ENCODE data around the gene B3GAT1. TPM values are rescaled to one million over a fixed set of nuclear protein-coding genes. Genes with fewer than 3 reads are reported as not detected.

The B3GAT1 gene
- total and polyA plus RNA-seq, 12 donors, result 0.09 to 10.3 (median 2.1) TPM; not detected in 1

DNA sequence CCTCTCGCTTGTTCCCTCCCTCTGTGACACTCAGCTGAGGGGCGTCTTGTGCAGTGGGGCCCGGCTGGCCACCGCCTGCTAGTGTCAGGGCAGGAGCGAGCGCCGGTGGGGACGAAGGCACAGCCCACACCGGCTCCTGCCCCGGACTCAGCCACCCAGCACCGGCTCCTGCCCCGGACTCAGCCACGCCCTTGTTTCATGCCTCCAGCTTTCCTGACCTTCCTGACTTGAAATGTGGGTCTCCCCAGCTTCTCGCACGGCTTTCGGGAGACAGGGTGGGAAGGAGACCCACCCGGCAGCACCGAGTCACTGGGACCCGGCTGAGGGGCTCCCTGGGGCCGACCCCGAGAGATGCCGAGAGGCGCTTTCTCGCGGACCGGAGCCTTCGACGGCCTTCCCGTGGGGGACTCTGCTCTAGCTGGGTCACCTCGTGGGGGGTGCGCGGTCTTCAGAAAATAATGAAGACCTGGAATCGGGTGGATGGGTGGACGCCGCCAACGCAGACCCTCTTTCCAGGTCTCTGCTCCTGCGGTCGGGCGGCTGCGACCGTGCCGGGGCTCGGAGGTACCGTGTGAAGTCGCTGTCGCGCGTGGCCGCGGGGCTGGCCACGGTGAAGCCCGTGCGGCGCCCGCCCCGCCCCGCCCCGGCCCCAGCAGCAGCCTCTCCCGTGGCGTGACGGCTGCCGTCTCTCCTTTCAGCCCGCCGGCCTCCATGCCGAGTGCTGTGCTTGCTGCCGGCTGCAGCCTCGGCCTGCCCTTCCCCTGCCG, 70.1 kb downstream of the B3GAT1 start:
- Histone ChIP-seq H3K36me3 (replicated peaks in 1 of 2) (no peaks in the 10 kb centered on the region), H3K4me1 (replicated peaks in 1 of 2) (no peaks in the 10 kb centered on the region), H3K9me3 (replicated peaks in 1 of 3) (no peaks in the 10 kb centered on the region), H3K4me3 (no peak overlapping the region), H3K27me3 (no peaks in the 10 kb centered on the region), H3K27ac (no peak overlapping the region)
- intact Hi-C loops (cut with DNase I), result no loop called here
- DNase-seq, result no peak
- TF ChIP-seq, protein P1, sequence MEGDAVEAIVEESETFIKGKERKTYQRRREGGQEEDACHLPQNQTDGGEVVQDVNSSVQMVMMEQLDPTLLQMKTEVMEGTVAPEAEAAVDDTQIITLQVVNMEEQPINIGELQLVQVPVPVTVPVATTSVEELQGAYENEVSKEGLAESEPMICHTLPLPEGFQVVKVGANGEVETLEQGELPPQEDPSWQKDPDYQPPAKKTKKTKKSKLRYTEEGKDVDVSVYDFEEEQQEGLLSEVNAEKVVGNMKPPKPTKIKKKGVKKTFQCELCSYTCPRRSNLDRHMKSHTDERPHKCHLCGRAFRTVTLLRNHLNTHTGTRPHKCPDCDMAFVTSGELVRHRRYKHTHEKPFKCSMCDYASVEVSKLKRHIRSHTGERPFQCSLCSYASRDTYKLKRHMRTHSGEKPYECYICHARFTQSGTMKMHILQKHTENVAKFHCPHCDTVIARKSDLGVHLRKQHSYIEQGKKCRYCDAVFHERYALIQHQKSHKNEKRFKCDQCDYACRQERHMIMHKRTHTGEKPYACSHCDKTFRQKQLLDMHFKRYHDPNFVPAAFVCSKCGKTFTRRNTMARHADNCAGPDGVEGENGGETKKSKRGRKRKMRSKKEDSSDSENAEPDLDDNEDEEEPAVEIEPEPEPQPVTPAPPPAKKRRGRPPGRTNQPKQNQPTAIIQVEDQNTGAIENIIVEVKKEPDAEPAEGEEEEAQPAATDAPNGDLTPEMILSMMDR (IDR thresholded peaks at IDR 0.05), result no peak
- no peak for TF ChIP-seq POLR2A (IDR thresholded peaks at IDR 0.05)
- 88 to 90% (median 89%) methylated on average over 16 to 68 of the region's 68 CpGs for WGBS, 4 donors

DNA sequence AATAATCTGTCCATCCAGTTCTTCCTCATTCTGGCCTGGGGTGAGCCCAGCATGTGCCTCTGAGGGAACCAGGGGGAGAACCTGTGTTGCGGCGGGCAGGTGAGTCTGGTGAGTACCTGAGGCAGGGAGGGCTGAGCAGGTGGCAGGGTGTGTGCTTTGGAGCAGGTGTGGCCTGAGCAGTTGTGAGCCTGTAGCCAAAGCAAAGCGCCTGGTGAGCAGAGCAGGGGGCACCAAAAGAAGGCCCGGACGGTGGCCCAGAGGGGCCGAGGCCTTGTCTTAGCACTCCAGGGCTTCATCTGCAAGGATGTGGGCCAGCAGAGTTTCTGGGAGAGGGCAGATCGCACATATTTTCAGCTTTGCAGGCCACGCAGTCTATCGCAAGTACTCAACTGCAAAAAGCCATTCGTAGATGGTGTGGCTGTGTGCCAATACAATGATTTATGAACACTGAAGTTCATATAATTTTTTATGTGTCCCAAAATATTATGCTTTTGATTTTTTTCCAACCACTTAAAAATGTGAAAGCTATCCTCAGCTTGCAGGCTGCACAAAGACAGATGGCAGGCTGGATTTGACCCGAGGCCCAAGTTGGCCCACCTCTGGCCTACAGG, 71.6 kb downstream of the B3GAT1 start:
- no peaks in the 10 kb centered on the region for H3K9me3 ChIP-seq (replicated peaks in 1 of 3)
- TF ChIP-seq POLR2A (IDR thresholded peaks at IDR 0.05), result no peak
- TF ChIP-seq, protein P1 (IDR thresholded peaks at IDR 0.05), result no peak
- WGBS, 4 donors, result 76 to 92% (median 80%) methylated on average over 11 of the region's 11 CpGs
- H3K27me3 ChIP-seq, result no peaks in the 10 kb centered on the region
- DNase-seq, result peak in 1 of 7 donors; percentile 33
- H3K4me1 ChIP-seq (replicated peaks in 1 of 2), result no peaks in the 10 kb centered on the region
- intact Hi-C loops (cut with DNase I), result no loop called here
- H3K4me3 ChIP-seq, result no peak overlapping the region
- H3K36me3 ChIP-seq (replicated peaks in 1 of 2), result no peaks in the 10 kb centered on the region
- H3K27ac ChIP-seq, result no peak overlapping the region

DNA sequence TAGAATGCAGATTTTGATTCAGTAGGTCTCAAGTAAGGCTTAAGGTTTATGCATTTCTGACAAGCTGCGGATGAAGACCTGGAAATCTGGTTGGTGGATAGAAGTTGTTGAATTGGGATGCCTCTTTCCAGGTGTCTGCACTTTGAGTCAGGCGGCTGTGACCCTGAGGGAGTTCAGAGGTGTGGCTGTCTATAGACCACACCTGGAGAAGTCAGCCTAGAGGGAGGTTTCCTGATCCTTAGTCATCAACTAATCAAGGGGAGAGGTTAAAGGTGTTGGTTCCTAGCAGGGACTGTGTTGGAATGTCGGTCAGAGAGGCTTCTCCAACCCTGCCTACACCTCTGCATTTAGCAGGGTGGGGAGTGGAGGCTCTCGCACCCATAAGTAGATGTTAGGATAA, 72.3 kb downstream of the B3GAT1 start:
- Histone ChIP-seq H3K4me3 (no peak overlapping the region), H3K36me3 (replicated peaks in 1 of 2) (no peaks in the 10 kb centered on the region), H3K4me1 (replicated peaks in 1 of 2) (no peaks in the 10 kb centered on the region), H3K9me3 (replicated peaks in 1 of 3) (no peaks in the 10 kb centered on the region), H3K27me3 (no peaks in the 10 kb centered on the region), H3K27ac (no peak overlapping the region)
- intact Hi-C loops (cut with DNase I), result no loop called here
- TF ChIP-seq POLR2A (IDR thresholded peaks at IDR 0.05), result no peak
- TF ChIP-seq, protein P1 (IDR thresholded peaks at IDR 0.05), result no peak
- WGBS, 4 donors, result 72 to 95% (median 91%) methylated on average over 4 of the region's 4 CpGs
- no peak for DNase-seq

DNA sequence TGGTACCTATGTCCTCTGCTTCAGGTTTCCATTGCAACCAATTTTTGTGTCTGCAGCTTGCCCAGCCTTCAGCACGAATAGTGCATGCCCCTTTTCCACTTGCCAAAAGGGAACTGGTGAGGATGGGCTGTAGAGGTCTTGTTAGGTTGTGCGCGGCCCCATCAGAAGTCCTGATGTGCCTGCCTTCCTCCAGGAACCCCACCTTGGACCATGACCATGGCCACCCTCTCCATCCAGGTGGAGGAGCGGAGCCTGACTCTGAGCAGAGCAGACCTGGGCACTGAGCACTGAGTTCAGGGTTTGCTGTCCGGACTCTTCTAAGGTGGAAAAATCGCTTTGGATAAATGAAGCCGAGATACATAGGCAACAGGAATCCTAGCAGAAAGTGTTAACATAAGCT, 73.4 kb downstream of the B3GAT1 start:
- Histone ChIP-seq H3K4me3 (no peak overlapping the region), H3K27me3 (no peaks in the 10 kb centered on the region), H3K4me1 (replicated peaks in 1 of 2) (no peaks in the 10 kb centered on the region), H3K36me3 (replicated peaks in 1 of 2) (no peaks in the 10 kb centered on the region), H3K9me3 (replicated peaks in 1 of 3) (no peaks in the 10 kb centered on the region), H3K27ac (no peak overlapping the region)
- WGBS, 4 donors, result 90 to 94% (median 92%) methylated on average over 7 of the region's 7 CpGs
- intact Hi-C loops (cut with DNase I), result no loop called here
- no peak for DNase-seq
- TF ChIP-seq, protein P1 (IDR thresholded peaks at IDR 0.05), result no peak
- TF ChIP-seq POLR2A (IDR thresholded peaks at IDR 0.05), result no peak

Data from adrenal gland (tissue), 12 donors.